Nephron (organoid): Measurements from ENCODE around the gene PGGT1B.

Source experiments
- H3K27ac Mint-ChIP-seq, 3 experiments: 2 replicates each; pipeline ENCODE4 v1.8.0; 2020; ENCODE audit warnings: mixed read lengths in 3 of 3, mild to moderate bottlenecking in 2 of 3, moderate library complexity in 1 of 3
- H3K27me3 Mint-ChIP-seq: 2 replicates; pipeline ENCODE4 v1.8.0; 2021; ENCODE audit warnings: low read depth, mild to moderate bottlenecking, moderate library complexity, mixed read lengths
- H3K36me3 Mint-ChIP-seq: 2 replicates; pipeline ENCODE4 v1.8.0; 2020; ENCODE audit warnings: low read depth, mixed read lengths
- H3K4me1 Mint-ChIP-seq: 2 replicates; pipeline ENCODE4 v1.8.0; 2020; ENCODE audit warnings: mixed read lengths
- H3K4me3 Mint-ChIP-seq, 3 experiments: 2 replicates each; pipeline ENCODE4 v1.8.0; 2020; ENCODE audit warnings: mild to moderate bottlenecking in 3 of 3, mixed read lengths in 3 of 3, moderate library complexity in 2 of 3
- H3K9me3 Mint-ChIP-seq: 2 replicates; pipeline ENCODE4 v1.8.0; 2020; ENCODE audit warnings: mixed read lengths
- CTCF ChIP-seq, 3 experiments: fragments of 200-600 bp; sonication (generic); IDR thresholded peaks; one replicate each; pipeline ENCODE4 v1.5.0; 2021; ENCODE audit warnings: antibody characterized with exemption in 3 of 3; ENCODE audit not compliant: unreplicated experiment in 3 of 3

PGGT1B gene

GRCh38 chr5:115180165-115180709 lies 82.4 kb downstream of the PGGT1B start:
- Mint-ChIP-seq H3K27ac (peak overlapping the region in 1 of 3 experiments; percentile 44), H3K36me3 (no peaks in the 10 kb centered on the region), H3K4me1 (peaks cover 16% of the 10 kb centered on the region), H3K9me3 (no peaks in the 10 kb centered on the region), H3K27me3 (peaks cover 88% of the 10 kb centered on the region), H3K4me3 (peak overlapping the region; percentile 89 to 97 (median 91))
- TF ChIP-seq CTCF (IDR thresholded peaks at IDR 0.05; ENCODE audit: unreplicated experiment in 3 of 3) = no peak

DNA sequence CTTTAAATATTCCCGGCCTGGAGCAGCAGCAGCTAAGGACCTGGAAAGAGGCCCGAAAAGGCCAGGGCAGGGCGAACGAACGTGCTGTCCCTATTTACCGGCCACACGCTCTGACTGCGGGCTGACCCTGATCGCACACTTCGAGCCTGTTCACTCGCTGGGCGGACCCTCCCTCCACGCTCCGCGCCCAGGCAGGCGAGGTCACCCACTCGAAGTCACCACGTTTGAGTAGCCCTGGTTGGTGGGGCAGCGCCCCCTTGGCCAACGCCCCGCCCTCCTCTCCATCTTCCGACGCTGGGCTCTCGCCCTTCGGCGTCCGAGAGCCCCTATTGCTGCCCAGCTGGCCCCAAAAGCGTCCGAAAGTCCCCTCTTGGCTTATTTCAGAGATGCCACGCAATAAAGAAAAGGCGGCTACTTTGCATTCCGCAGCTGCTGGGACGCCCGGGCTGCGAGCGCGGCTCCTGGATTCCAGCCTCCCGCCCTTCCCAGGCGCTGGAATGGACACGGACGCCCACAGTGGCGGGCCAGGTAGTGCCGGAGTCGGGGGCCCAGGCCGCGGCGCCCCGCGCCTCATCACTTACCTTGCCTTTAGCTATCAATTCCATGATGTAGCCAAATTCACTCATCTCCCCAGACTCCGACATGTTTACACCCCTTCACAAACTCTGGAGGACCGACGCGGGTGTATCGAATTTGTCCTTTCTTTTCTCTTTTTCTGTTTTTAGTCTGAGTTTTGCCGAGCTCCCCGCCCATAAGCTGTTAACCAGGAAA lies 83.1 kb downstream of the PGGT1B start:
- Mint-ChIP-seq H3K4me3 (peak overlapping the region; percentile 89 to 97 (median 91)), H3K4me1 (peaks cover 16% of the 10 kb centered on the region), H3K27ac (peak overlapping the region in 1 of 3 experiments; percentile 29), H3K27me3 (peaks cover 90% of the 10 kb centered on the region), H3K9me3 (no peaks in the 10 kb centered on the region), H3K36me3 (no peaks in the 10 kb centered on the region)
- TF ChIP-seq CTCF (IDR thresholded peaks at IDR 0.05; ENCODE audit: unreplicated experiment in 3 of 3) = no peak

- TF ChIP-seq CTCF (IDR thresholded peaks at IDR 0.05; ENCODE audit: unreplicated experiment in 3 of 3) = no peak
- peaks cover 16% of the 10 kb centered on the region for H3K4me1 Mint-ChIP-seq
- no peak overlapping the region for H3K27ac Mint-ChIP-seq
- H3K4me3 Mint-ChIP-seq = peak overlapping the region; percentile 89 to 97 (median 91)
- no peaks in the 10 kb centered on the region for H3K36me3 Mint-ChIP-seq
- no peaks in the 10 kb centered on the region for H3K9me3 Mint-ChIP-seq
- H3K27me3 Mint-ChIP-seq = peaks cover 91% of the 10 kb centered on the region
Measured at GRCh38 chr5:115179030-115179393, 83.7 kb downstream of the PGGT1B start.

DNA sequence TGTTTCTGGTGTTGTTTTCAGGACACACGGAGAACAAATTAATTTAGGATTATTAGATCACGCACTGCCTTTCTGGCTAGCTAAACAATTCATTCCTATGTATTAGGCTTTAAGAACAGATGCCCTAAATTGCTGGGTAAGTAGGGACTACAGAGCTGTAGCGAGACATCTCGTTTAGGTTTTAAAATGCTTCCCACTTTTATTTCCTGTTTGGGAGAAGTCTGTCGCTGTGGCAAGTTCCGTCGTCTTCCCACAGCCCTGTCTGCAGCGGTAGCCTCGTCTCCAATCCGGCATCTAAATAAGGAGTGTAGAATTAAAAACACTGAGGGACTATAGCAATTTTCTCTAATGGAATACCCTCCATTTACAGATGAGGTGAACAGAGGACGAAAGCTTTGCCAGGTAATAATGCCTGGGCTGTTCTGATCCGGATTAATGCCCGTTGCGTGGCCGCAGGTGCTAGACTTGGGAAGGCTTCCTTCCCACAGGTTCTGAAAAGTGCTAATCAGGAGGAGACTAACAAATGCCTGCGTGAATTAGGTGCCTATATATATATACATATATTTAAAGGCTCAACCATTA lies 91.7 kb downstream of the PGGT1B start:
- H3K4me3 Mint-ChIP-seq = peak overlapping the region; percentile 82 to 84 (median 84)
- H3K9me3 Mint-ChIP-seq = peaks cover 15% of the 10 kb centered on the region
- H3K4me1 Mint-ChIP-seq = peaks cover 6% of the 10 kb centered on the region
- peaks cover 73% of the 10 kb centered on the region for H3K27me3 Mint-ChIP-seq
- TF ChIP-seq CTCF (IDR thresholded peaks at IDR 0.05; ENCODE audit: unreplicated experiment in 3 of 3) = no peak
- H3K36me3 Mint-ChIP-seq = peaks cover 24% of the 10 kb centered on the region
- no peak overlapping the region for H3K27ac Mint-ChIP-seq

GRCh38 chr5:115170134-115170928 lies 92.3 kb downstream of the PGGT1B start:
- peak overlapping the region; percentile 86 to 88 (median 87) for H3K4me3 Mint-ChIP-seq
- peaks cover 6% of the 10 kb centered on the region for H3K4me1 Mint-ChIP-seq
- no peak for TF ChIP-seq CTCF (IDR thresholded peaks at IDR 0.05; ENCODE audit: unreplicated experiment in 3 of 3)
- H3K36me3 Mint-ChIP-seq = peaks cover 24% of the 10 kb centered on the region
- H3K9me3 Mint-ChIP-seq = peaks cover 15% of the 10 kb centered on the region
- peaks cover 68% of the 10 kb centered on the region for H3K27me3 Mint-ChIP-seq
- no peak overlapping the region for H3K27ac Mint-ChIP-seq
